GM19452 (cell line): ENCODE results near the gene TMEM14C.
"Not testable (repeated sequence)": the region's sequence is repeated elsewhere in the genome, so short reads cannot be mapped to it uniquely, and the experiment has no call there.

Experiments used
- ATAC-seq: cut with Tn5 transposase; IDR thresholded peaks from one replicate; pipeline ENCODE4 v1.9.1; 2021; ENCODE audit not compliant: unreplicated experiment

TMEM14C gene

DNA sequence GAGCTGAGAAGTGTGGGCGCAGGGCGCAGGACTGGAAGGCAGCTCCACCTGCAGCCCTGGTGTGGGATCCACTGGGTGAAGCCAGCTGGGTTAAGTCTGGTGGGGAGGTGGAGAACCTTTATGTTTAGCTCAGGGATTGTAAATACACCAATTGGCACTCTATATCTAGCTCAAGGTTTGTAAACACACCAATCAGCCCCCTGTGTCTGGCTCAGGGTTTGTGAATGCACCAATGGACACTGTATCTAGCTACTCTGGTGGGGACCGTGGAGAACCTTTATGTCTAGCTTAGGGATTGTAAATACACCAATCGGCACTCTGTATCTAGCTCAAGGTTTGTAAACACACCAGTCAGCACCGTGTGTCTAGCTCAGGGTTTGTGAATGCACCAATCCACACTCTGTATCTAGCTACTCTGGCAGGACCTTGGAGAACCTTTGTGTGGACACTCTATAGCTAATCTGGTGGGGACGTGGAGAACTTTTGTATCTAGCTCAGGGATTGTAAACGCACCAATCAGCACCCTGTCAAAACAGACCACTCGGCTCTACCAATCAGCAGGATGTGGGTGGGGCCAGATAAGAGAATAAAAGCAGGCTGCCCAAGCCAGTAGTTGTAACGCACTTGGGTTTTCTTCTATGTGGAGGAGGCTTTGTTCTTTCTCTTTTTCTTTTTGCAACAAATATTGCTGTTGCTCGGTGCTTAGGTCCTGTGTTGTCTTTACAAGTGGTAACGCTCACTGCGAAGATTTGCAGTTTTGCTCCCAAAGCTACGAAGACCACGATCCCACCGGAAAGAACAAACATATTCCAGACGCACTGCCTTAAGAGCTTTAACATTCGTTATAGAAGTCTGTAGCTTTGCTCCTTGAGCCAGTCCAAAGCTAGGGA is 1.7 kb upstream of the TMEM14C start:
- not testable (repeated sequence) for ATAC-seq

DNA sequence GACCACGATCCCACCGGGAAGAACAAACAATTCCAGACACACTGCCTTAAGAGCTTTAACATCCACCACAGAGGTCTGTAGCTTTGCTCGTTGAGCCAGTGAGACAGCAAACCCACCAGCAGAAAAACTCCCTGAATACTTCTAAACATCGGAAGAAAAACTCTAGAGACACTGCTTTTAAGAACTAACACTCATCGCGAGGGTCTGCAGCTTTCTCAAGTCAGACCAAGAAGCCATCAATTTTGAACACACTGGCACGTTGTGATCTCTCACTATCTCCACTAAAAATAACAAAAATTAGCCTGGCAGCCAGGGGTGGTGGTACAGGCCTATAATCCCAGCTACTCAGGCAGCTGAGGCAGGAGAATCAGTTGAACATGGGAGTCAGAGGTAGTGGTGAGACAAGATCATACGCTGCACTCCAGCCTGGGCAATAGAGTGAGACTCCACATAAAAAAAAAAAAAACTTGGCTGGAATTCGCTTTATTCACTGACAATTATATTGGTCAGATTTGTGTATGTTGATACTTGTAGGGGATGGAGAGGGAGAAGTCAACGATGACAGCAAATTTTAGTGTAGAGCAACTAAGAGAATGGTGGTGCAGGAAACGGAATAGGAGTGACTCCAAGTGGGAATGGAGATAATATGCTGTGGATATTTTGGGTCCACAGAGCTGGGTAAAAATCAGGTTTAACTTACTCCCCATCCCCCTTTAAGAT is 860 bp upstream of the TMEM14C start:
- ATAC-seq, result no peak

DNA sequence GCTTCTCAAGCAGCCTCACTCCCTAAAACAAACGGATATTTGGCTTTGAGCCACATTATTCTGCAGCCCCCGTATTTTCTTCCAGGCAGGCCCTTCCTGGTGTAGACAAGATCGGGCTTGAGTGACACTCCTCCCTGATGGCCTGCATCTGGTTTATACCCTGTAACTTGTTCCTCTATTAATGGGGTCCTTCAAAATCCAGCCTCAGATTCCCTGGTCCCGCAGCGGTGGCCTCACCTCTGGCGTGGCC is 375 bp upstream of the TMEM14C start:
- no peak for ATAC-seq

DNA sequence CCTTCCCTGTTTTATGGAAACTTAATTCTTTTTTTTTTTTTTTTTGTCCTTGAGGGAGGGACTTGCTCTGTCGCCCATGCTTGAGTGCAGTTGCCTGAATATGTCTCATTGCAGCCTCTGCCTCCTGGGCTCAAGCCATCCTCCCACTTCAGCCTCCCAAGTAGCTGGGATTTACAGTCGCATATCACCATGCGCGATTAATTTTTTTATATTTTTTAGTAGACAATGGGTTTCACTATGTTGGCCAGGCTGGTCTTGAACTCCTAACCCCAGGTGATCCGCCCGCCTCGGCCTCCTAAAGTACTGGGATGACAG is 654 bp downstream of the TMEM14C start:
- ATAC-seq, result no peak

DNA sequence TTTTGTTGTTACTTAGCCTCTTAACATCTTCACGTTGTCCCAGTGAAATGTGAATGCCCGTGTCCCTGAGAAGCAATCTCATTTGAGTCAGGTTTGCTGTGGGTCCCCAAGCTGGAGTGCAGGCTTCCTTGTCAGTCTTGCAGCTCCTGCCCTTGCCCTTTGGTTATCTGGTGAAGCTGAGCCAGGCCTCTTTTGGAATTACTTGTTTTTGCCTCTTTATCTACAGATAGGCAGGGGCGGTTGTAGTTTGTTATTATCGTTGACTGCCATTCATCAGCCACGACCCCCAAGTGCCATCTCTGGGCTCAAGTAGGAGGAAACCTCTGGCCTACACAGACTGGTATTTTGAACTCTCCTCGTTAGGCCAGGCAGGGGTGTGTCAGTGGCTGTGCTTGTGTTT is 2.2 kb downstream of the TMEM14C start:
- ATAC-seq, result no peak

DNA sequence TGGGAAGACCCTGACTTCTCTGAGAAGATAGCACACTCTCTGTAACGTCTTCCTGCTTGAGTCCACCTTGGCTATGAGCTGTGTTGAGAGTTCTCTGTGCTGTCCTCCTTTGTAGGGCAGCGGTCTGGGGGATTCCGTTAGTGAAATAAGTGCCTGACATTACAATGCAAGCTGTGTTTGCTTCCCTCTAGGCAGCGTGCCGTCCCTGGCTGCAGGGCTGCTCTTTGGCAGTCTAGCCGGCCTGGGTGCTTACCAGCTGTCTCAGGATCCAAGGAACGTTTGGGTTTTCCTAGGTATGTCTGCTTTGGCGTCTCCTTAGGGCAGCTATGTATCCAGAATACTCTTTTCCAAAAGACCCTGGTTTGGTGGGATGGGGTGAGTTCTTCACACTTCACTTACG is 2.8 kb downstream of the TMEM14C start:
- ATAC-seq, result no peak

DNA sequence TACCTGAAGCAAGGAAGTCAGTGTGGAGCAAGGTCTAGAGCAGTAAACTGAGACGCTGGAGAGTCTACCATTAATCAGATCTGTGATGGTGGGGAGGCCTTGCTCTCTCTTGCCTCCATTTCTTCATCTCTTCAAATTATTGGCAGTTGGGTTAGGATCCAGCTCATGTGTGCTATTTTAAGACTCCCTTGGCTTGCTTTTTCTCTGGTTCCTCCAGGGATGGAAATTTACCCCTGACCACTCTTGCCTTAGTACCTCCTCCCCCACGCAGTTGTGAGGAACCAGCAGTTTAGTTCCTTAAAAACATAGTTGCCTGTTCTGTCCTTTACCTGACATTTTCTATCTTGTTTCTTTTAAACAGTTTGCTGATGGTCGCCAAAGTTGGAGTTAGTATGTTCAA is 7.4 kb downstream of the TMEM14C start:
- no peak for ATAC-seq

DNA sequence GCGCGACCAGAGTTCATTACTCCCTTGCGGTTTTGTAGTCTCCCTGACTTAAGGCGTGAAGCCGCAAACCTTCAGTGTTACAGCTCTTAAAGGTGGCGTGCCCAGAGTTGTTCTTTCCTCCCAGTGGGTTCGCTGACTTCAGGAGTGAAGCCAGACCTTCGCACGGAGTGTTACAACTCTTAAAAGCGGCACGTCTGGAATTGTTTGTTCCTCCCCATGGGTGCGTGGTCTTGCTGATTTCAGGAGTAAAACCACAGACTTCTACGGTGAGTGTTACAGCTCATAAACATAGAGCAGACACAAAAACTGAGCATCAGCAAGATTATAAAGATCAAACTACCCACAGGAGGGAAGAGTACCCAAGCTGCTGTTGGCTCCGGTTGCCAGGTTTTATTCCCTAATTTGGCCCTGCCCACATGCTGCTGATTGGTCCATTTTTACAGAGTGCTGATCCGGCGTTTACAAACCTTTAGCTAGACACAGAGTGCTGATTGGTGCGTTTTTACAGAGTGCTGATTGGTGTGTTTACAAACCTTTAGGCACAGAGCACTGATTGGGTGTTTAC is 10.4 kb downstream of the TMEM14C start:
- no peak for ATAC-seq

DNA sequence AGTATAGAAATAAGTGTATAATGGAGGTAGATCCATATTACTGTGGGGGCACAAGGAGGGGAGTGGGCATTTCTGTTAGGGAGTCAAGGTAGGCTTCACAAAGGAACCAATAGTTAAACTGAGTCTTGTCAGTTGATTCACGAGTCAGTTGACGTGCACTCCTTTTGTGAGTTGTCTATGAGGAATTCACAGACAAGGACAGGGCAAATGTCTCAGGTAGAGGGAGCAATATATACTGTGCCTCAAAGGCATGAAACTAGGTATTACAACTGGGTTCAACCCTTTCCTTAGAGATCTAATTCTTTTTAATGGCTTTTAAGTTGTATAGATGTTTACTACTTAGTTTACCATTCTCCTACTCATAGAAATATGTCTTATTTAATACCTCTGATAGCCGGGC is 11.0 kb downstream of the TMEM14C start:
- no peak for ATAC-seq

DNA sequence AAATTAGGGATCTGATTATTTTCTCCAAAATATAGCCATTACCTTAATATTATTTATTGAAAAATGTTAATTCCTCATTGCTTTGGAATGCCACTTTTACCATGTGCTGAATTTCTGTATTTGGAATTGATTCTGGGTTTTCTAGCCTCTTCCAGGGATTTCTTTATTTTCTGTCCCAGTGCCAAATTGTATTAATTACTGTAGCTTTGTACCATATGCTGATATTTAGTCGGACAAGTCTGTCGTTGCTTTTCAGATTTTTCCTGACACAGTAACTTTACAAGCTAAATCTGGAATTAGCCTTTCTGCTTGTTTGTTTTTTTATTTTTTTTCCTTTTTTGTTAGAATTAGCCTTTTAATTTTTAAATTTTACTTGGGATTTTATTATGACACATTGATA is 13.9 kb downstream of the TMEM14C start:
- ATAC-seq, result no peak

DNA sequence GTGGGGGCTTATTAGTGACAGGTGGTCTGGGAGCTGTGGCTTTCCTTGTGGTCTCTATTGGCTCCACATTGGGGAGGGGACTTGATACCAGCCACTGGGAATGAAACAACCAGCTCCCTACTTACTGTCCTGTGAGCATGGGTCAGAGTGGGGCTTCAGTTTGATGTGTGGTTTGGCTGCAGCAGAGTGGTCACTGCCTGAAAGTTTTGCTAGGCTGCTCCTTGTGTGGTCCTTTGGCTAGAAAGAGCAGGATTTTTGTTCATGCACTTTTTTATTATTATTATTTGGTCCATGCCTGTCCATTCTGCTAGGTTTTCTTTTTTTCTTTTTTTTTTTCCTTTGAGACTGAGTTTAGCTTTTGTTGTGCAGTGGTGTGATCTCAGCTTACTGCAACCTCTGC is 17.2 kb downstream of the TMEM14C start:
- no peak for ATAC-seq

DNA sequence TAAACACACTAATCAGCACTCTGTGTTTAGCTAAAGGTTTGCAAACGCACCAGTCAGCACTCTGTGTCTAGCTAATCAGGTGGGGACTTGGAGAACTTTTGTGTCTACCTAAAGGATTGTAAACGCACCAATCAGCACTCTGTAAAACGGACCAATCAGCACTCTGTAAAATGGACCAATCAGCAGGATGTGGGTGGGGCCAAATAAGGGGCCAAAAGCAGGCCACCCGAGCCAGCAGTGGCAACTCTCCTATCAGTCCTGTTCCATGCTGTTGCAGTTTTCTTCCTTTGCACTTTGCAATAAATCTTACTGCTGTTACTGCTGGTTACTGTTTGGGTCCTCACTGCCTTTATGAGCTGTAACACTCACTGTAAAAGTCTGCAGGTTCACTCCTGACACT is 18.8 kb downstream of the TMEM14C start:
- ATAC-seq, result not testable (repeated sequence)

DNA sequence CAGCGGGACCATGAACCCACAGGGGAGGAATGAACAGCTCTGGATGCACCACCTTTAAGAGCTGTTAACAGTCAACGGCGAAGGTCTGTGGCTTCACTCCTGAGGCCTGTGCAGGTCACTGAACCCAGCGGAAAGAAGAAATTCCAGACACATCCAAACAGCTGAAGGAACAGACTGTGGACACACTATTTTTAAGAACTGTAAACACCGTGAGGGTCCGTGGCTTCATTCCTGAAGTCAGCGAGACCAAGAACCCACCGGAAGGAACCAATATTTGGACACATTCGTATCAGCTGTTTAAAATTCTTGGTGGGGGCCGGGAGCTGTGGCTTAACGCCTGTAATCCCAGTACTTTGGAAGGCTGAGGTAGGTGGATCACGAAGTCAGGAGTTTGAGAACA is 19.4 kb downstream of the TMEM14C start:
- no peak for ATAC-seq

DNA sequence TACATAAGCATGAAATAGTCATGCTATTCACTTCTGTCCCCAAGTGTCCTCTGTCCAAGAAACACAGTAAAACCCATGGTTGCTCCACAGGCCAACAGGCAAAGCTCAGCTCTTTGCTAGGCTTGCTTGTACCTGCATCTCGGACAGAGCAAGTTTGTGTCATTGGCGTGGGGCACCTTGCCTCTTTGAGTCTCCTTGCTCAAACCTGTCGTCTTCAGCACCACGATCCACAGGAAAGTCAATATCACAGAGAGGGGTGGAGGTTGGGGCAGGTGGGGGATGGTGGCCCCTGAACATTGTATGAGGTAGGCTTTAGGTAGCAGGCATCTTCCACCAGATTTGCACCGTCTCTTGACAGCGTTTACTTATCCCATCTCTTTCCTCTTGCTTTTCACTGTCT is 20.6 kb downstream of the TMEM14C start:
- ATAC-seq, result no peak

DNA sequence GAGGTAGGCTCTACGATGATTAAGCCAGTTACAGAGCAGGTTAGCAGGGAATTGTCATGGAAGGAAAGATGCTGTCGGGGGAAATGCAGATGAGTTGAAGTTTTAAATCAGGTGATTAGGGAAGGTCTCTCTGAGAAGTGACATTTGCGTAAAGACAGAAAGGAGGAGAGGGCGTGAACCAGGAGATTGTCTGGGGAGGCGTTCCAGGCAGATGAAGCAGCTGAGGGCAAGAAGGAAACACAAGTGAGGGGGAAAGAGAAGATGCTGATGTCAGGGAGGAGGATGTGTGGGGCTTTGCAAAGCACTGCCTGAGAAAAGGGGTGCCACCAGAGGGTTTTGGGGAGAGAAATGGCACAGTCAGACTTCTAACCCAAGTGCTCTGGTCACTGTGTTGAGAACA is 22.2 kb downstream of the TMEM14C start:
- ATAC-seq, result no peak

DNA sequence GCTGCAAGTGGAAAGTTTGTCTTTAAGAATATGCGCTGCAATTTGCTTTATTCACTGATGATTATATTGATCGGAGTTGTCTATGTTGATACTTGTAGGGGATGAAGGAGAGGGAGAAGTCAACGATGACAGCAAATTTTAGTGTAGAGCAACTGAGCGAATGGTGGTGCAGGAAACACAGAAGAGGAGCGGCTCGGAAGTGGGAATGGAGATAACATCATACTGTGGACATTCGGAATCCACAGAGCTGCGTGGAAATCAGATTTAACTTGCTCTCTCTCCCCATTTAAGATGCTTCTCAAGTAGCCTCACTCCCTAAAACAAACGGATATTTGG is 24.0 kb downstream of the TMEM14C start:
- no peak for ATAC-seq

DNA sequence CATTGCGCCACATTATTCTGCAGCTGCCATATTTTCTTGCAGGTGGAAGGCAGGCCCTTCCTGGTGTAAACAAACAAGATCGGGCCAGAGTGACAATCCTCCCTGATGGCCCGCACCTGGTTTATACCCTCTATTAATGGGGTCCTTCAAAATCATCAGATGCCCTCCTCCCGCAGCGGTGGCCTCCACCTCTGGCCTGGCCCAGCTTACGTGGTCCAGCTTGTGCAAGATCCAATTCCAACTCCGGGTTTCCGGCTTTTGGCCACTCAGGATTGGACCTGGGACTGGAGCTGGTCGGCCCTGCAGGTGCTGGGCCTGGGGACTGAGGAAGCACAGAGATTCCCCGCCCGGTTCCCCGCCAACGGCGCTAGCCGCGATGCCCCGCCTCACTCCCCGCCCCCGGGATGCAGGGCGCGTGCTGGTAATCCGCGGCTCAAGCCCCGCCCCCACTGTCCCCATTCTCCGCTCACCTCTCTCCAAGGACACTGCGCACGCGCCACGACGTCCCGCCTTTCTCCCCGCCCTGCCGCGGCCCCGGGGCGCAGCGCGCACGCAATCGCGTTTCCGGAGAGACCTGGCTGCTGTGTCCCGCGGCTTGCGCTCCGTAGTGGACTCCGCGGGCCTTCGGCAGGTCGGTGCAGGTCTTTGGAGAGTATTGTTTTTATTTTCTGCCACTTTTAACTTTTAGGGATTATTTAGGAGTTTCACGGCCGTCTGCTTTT is 24.5 kb downstream of the TMEM14C start, which contains the start of gene TMEM14B:
Gene TMEM14B (plus strand): TSS at position 555 of the 722 bp plus-strand sequence. CDS start 1,441 bp downstream, outside the sequence.
- ATAC-seq, result peak; percentile 96

DNA sequence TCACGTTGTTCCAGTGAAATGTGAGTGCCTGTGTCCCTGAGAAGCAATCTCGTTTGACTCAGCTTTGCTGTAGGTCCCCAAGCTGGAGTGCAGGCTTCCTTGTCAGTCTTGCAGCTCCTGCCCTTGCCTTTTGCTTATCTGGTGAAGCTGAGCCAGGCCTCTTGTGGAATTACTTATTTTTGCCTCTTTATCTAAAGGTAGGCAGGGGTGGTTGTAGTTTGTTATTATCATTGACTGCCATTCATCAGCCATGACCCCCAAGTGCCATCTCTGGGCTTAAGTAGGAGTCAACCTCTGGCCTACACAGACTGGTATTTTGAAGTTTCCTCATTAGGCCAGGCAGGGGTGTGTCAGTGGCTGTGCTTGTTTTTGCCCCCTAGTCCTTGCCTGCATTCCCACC is 26.9 kb downstream of the TMEM14C start:
- no peak for ATAC-seq

DNA sequence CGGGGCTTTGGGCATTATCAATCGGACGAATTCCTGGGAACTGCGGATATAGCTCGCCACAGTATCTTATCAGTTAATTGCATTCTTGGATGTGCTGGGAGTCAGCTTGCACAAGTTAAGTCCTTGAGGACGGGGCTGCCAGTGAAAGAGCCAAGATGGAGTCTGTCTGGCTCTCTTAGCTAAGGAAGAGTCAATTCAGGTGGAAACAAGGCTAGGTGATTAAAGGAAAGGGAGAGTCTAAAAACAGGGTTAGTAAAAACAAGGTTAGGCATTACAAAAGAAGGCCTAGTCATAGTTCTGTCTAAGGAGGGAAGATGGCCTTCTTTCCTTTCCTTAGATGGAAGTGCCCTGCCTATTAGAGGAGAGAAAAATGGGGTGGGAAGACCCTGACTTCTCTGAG is 27.7 kb downstream of the TMEM14C start:
- not testable (repeated sequence) for ATAC-seq

DNA sequence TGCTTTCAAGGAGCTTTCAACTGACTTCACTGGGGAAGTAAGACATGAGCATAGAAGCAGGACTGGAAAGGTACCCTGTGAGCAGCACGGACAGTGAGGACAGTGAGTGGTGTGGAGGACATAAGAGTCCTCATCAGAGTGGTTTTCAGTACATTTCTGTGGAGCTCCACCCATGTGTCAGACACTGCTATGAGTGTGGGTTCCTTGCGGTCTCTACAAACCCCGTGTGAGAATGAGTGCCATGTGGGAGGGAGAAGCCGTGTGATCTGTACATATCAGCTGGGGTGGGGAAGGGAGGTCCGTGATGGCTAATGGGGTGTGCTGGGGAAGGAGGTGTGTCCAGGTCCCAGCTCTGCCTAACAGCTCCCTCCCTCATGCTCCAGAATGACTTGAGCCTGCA is 28.9 kb downstream of the TMEM14C start:
- ATAC-seq, result not testable (repeated sequence)

DNA sequence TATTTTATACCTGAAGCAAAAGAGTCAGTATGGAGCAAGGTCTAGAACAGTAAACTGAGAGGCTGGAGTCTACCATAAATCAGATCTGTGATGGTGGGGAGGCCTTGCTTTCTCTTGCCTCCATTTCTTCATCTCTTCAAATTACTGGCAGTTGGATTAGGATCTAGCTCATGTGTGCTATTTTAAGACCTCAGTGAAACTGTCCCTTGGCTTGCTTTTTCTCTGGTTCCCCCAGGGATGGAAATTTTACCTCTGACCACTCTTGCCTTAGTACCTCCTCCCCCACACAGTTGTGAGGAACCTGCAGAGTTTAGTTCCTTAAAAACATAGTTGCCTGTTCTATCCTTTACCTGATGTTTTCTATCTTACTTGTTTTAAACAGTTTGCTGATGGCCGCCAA is 33.2 kb downstream of the TMEM14C start:
- ATAC-seq, result no peak

DNA sequence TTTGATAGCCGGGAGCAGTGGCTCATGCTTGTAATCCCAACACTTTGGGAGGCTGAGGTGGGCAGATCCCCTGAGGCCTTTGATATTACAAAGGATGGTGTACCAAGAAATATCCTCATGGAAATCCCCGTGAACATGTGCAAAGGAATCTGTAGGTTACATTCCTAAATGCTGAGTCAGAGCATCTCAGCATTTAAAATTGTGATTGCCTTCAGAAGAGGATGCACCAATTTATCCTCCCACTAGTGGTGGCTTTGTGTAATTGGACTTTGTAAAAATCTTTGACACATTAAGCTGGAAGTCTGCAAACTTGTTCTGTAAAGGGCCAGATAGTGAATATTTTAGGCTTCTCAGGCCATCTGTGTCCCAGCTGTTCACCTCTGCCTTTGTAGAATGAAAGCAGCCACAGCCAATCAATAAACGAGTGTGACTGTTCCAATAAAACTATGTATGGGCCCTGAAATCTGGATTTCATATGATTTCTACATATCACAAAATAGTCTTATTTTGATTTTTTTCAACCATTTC is 36.5 kb downstream of the TMEM14C start:
- peak; percentile 69 for ATAC-seq
